GM21576 (cell line): ENCODE data around the gene MNT.

ENCODE experiments used
- ATAC-seq: cut with Tn5 transposase; IDR thresholded peaks from one replicate; pipeline ENCODE4 v1.9.1; 2021; ENCODE audit warnings: mild to moderate bottlenecking, moderate library complexity; ENCODE audit not compliant: unreplicated experiment

The MNT gene

DNA sequence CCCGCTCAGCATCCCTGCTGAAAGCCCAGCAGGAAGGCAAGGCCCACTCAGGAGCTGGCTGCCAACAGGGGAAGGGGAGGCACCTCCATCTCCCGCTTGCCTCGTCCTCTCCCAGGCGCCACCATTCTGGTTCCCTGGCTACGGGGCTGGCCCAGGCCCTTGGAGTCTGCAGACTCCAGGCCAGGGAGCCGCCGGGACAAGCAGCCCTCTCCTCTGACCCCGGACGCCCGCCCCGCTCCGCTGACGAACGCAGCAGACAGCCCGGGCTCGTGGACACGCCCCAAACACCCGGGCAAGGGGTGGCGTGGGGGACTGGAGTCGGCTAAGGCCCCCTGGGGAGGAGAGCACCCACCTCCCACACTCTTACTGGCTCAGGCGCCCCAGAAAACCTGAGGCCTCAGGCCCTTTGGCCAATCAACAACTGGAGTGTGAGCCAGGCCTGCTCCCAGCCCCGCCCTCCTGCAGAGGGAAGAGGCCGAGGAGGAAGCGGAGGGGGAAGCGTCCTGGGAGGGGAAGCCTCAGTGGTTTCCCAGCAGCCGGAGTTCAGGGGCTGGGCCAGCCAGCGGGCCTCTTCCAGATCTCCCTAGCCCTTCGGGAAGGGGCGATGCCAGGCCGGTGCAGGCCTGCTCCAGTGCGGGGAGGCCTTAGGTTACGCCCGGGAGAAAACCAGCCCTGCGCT lies 4.2 kb downstream of the MNT start:
- ATAC-seq: no peak

DNA sequence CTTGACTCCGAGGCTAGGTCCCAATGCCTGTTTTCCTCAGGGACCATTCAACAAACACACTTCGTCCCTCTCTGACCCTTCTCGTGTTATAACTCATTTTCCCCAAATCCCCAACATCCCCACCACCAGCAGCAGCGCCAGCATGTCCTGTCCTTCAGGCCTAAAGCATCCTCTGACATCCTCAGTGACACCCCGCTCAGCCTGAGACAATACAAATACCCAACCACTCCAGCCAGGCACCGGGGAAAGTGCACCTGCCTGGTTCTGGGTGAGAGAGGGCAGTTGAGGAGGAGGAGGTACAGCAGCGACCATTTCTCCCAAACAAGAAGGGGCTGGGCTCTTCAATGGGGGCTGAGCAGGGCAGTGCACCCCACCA lies 4.7 kb downstream of the MNT start:
- no peak for ATAC-seq

DNA sequence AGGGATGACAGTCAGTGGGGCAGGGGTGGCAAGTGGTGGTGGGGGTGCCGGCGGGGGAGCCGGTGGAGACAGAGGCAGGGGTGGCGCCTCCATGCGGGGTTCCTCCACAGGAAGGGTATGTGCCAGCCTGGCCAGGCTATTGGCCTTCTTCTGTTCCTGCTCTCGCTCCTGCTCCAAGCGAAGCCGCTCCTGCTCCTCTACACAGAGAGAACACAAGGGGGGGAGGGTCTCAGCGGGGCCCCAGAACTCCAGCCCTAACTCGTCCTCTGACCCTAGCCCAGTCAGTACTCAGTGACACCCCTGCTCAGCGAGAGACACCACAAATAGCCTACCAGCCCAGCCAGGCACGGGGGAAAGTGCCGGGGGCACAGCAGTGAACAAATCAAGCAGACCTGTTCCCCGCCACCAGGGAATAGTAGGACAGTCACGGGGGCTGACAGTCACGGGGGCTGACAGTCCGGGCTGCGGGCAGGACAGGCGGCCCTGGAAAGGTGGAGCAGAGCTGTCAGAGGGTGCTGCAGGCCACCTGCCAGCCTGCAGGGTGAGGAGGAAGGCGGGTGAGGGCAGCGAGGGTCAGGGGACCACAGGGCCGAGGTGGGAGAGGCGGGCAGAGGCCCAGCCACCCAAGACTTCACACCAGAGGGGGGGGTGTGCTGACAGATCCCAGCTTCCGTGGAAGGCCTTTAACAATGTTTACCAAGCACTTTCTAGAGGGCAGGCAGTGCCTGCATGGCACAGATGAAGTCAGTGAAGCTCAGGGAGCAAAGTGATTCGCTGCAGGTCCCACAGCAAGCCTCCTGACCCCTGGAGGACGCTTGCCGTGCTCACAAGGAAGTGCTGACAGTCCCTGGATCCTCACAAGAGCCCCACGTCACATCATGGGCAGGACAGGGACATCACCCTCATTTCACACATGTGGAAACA lies 5.3 kb downstream of the MNT start:
- no peak for ATAC-seq

DNA sequence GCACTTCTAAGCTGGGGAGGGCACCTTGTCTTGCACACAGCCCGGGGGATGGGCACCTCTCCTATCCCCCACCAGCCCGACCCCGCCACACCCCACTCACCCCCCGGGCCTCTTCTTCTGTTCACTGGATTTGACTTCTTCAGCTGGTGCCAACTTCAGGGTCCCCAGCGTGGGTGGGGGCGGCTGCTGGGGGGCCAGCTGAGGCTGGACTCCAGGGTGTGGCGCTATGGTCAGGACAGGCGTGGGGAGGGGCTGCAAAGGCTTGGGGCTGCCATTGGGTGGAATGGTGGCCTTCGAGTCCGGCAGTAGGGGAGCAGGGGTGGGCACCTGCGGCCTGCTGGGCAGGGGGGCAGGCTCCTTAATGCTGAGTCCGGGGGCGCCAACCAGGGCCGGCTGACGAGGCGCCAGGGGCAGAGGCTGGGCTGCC lies 6.1 kb downstream of the MNT start:
- ATAC-seq: no peak

DNA sequence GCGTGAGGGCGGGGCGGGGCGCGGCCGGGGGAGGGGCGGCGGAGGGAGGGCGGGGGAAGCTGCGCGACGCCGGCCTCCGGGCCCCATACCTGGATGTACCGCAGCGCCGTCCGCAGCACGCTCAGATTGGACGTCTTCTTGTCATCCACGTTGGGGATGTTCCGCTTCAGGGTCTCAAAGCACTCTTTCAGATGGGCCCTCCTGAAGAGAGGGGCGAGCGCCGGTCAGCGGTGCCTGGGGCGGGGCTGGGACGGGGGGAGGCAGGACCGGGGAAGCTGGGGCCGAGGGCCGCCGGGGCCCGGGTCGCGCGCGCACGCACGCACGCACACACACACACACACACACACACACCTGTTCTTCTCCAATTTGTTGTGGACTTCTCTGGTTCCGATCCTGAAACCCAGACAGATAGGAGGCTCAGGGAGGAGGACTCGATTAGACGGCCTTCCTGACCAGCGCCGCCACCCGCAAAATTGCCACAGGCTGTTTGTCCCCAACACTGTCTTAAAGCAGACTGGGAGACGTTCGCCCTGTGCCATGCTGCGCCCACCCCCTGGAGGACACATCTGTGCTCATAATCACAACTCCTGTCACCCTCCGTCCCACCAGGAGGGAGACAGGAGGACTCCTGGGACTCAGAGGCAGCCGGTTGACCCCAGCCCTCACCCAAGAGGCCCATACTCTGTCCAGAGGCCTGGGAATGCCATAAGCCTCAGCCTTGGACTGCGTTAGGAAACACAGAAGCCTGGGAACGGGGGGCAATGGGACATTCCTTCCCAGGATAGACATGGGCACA lies 6.7 kb downstream of the MNT start:
- no peak for ATAC-seq

DNA sequence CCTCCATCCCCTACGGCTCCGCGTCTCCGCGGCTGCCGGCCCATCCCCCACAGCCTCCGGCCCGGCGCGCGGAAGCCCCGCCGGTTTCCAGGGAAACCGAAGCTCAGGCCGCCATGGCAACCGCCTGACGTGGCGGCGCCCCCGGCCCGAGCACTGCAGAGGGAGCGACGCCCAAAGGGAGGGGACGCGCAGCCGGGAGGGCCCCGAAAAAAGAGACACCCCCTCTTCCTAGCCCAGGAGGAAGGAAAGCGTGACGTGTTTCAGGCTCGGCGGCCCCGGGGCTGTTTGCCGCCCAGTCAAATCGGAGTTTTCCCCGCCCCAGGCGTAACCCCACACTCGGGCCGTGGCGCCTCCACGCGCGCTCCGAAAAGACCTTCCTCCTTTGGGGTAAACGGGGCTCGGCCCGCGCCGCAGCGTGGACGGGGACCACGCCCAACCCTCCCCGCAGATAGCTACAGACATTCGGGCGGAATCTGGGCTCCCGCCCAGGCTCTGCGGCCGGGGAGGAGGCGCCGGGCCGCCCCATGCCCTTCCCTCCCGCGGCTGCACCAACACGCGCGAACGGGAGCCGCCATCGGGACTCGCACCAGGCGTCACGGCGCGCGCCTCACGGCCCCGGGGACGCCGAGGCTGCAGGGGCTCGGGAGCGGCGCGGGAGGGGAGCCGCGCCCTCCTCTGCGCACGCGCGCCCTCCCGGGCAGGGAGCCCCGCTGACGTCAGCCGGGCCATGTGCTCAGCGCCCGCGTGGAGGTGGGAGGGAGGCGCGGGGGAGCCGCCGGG lies 7.5 kb downstream of the MNT start:
- peak; percentile 35 for ATAC-seq

DNA sequence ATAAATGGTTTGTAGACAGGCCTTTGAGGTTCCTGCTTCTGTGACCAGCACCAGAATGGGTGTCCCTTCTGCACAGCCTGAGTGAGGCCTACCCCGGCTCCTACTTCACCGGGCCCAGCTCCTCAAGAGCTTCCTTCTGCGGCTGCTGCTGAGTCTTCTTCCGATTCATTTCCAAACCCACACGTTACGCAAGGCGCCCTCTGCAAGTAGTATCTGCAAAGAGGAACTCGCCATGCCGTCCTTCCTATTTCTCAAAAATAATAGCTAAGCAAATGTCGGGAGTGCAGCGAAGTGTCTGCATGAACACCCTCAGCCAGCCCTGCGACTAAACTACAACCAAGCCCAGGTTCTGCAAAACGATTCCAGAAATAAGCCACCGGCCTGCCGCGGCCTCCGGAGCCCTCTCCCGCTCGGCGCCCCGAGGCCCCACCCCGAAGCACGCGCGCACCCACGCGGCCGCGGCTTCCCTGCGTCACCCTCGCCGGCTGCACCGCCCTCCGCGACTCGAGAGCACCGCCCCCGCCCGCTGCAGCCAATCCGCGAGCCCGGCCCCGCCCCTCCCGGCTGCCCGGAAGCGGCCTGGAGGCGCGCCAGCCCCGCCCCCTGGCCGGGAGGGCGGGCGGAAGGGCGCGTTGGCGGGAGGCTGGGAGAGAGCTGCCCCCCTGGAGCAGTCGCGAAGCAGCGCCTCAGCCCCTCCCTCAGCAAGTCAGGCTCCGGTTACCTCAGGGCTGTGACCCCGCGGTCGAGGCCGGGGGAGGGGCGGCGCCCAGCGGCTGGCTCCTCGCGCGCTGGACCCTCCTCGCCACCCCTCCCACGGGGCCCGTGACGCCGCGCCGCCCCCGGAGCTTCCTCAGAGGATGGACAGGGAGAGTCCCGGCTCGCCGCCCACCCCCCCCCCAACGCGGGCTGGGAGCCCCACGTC lies 8.3 kb downstream of the MNT start:
- peak; percentile 39 for ATAC-seq

DNA sequence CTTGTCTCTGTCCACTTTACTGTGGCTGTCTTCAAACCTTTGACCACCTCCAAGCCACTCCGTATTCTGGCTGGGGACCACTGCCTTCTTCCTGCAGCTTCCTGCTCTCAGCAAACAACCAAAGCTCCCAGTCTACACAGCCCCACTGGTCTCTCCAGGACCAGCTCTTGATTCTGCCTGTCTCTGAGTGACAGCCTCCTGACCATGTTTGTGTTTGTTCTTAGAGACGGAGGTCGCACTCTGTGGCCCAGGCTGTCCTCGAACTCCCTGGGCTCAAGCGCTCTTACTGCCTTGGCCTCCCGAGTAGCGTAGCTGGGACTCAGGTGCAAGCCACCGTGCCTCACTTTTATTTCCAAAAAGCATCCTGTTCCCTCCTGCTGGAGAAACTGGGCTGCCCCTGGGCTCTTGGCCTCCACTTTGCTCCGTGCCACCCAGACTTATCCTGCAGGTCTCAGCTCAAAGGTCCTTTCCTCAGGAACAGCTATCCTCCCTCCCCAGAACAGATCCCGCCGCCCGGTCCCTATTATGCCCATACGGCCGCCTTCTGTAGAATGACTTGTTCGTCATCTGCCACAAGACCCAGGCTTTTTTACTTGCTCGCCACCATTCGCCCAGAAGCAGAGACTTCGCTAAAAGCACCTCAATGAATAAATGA lies 9.1 kb downstream of the MNT start:
- ATAC-seq: no peak

DNA sequence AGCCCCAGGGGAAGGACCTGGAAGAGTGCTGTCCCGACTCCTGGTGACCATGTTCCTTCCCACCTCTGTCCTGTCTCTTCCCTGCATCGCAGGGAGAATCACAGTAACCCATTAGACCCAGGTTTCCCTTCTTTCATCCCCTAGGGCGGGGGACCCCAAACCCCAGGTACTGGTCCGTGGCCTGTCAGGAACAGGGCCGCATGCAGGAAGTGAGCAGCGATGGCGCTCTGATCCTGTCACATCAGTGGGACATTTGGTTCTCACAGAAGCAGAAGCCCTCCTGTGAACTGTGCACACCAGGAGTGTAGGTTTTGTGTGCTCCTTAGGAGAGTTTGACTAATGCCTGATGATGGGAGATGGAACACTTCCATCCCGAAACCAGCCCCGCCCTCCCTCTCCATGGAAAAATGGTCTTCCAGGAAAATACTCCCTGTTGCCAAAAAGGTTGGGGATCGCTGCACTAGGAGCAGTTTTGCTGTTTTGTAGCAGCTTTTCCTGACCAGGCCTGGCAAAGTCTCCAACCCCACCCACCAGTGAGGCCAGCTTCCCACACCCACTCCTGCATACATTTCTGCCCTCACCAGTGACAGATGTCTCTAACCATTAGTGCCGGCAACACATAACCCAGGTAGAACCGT lies 10.5 kb downstream of the MNT start:
- ATAC-seq: no peak

DNA sequence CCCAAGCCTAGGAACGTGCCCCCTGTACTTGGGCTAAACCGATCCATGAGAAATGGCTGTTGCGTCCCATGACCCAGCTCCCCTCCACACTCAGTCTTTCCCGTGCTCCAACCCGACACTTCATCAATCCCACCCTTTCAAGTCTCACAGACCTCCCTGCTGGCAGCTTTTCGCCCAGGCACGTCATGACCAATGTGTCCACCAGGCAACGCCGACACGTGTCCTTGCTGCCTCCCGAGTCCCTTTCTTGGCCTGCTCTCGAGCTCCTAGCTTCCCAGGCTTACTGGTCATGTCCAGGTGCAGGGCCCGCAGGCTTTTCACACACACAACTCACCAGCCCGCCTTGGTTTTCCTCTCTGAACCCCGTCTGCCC lies 12.2 kb downstream of the MNT start:
- ATAC-seq: no peak

DNA sequence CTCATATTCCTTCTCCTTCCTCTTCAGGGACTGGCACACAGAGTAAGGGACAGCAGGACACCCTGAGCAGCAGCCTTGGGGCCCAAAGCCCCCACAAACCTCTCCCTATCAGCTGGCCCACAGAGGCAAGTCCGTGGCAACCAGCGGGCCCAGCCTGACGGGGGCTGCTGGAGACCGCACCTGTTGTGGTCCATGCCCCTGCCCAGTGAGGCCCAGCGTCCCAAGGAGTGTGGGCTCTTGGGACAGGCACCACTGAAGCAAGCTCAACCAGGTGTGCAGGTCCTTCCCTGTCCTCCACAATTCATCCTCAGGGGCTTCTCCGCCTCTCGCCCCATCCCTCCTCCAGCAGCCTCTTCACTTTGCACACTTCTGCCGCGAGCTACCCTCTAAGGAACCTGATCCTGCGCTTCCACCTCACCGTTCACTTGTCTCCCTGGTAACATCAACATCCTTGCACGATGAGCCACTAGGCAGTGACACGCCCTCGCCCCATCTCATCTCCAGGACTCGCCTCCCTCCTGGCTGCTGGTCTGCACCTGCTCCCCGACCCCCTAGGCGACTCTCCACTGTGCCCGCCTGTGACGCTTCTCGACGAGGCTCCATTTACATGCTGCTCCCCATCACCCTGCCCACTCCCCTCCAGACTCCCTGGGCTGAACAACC lies 12.7 kb downstream of the MNT start:
- no peak for ATAC-seq

DNA sequence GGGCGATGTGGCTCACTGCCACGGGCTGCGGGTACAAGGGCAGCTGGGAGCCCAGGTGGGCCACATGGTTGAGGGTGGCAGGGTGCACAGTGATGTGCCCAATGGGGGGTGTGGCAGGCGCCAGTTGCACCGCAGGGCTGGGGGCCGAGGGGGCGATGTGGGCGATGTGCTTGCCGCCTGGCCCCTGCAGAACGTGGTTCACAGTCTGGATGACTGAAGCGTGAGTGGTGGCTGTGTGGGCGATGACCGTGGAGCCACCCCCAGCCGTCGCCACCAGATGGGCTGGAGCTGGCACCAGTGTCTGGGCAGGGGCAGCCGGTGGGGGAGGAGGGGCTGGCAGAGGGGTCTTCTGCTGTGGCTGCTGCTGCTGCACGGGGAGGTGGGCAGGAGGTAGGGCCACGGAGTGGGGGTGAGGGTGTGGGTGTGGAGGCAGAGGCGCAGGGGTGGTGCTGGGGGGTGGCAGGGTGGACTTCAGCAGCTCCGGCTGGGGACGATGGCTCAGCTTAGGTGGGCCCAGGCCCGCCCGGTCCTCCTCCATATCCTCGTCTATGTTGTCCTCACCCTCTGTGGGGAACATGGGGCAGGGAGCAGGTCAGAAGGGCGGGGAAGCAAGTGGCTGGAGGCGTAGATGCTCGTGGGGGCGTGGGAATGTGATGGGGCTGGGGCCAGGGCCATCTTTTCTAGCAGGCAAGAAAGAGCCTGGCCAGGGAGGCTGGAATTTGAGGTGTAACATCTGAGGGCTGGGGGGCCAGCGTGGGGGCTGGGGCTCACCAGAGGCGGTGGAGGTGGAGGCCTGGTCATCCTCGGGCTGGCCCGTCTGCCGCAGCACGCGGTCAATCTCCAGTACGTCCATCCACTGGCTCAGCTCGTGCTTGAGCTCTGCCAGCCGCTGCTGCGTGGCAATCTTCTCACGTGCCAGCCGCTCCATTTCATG lies 13.5 kb downstream of the MNT start:
- ATAC-seq: no peak

DNA sequence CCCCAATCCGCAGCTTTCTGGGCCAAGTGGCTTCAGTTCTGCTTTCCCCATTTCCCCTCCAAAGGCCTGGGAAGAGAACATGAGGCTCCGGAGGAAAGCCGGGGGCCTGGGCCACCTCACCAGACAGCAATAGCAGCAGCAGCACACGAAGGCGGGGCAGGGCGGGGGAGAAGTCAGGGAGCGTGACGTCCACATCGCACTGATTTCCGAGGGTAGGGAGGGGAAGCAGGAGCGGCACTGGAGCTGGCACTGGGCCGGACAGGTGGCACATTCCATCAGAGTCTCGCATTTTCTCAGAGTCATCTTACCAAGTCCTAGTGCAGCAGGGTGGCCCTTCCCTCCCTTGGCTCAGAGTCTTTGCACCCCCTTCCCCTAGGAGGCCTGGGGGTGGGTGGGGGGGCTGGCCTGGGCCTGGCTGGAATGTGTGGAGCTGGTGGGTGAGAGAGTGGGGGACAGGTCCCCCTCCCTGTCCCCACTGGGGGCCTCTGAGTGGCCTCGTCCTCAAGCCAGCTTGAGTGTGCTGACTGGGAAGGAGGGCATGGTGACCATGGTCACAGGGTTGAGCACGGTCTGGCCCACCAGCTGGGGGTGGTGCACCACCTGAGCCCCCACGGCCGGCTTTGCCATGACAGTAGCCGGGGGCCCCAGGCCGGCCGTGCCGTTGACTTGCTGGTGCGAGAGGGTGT lies 14.3 kb downstream of the MNT start:
- no peak for ATAC-seq

DNA sequence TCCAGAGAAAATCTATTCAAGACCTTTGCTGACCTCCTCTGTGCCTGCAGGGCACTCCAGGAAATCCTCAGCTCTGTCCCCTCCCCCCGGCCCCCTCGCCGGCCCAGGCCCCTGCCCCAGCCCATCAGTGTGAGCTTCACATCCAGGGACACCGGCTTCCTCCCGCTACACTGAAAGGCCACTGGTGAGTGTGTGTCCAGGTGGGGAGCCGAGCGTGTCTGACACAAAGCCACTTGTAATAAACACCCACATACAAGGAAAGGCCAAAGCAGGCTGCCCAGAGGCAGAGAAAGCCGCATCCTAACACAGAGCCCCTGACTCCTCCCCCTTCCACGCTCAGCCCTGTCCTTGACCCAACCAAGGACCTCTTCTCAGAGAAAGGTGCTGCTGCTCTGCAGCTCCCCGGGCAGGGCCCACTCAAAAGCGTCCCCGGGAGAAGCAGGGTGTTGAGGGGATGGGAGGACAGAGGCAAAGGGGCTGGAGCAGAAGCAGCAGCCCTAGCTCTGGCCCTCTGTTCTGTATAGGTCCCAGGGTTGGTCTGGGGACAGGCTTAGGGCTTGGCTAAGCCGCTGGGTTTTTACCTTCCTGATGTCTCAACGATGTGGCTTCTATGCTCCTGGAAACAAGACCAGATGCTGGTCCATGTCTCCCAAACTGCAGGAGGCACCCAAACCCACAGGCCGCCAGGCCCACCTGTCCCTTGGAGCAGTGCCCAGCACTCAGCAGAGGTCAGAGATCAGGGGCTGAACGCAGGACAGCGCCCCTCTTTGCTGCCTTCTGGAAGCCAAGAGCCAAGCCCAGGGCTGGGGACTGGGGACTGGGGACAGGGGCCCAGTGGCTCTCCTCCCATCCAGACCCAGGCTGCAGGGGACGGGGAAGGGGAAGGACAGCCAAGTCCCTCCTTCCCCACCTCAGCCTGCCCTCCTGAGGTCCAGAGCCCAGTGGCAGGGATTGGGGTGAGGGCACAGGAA lies 15.3 kb downstream of the MNT start:
- no peak for ATAC-seq

DNA sequence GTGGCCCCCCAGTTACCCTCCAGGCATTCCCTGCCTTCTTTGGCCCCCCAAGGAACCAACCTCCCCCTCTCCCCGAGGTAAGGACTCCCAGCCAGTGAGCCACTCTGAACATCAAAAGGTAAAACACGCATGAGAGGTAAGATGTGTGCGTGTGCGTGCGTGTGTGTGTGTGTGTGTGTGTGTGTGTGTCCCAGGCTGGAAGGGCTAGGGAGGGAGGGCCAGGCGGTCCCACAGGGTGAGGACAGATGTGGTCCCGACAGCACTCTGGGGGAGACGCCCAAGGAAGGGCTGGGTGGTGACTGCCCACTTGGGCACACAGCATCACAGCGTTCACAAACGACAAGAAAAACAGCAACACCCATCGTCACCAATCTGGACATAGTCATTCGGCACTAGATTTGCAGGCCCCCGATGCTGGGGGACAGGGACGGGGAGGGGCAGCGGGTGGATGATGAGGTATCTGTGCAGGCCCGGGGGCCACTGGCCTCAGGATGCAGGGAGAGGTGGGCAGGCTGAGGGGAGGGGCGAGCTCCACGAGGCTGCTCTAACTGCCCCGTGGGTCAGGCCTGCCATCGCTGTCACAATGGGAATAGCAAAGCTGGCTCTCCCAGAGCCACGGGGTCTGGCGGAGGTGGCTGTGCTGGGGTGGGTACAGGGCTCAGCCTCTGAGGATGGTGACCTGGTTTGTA lies 16.3 kb downstream of the MNT start:
- no peak for ATAC-seq
